CD4-positive, alpha-beta T cell treated with Interleukin-6 for 4 hours (primary cell): ENCODE results near the gene GLRX.
"Not testable (repeated sequence)": the region's sequence is repeated elsewhere in the genome, so short reads cannot be mapped to it uniquely, and the experiment has no call there.

Experiments
- DNase-seq: peaks from one replicate; pipeline ENCODE4 v3.0.0-alpha.2; 2020; ENCODE audit warnings: mixed read lengths

The GLRX gene

GRCh38 chr5:95851141-95851540 is 28.6 kb upstream of the GLRX start:
- DNase-seq, result not testable (repeated sequence)

- DNase-seq, result no peak
These were observed 27.9 kb upstream of the GLRX start for GRCh38 chr5:95850391-95850894.

GRCh38 chr5:95848701-95849100 is 26.2 kb upstream of the GLRX start:
- DNase-seq, result no peak

- DNase-seq, result no peak
These were observed 24.7 kb upstream of the GLRX start for GRCh38 chr5:95847261-95847592.

GRCh38 chr5:95846554-95847260 is 24.2 kb upstream of the GLRX start:
- peak; percentile 81 for DNase-seq

- no peak for DNase-seq
These were observed 22.9 kb upstream of the GLRX start for GRCh38 chr5:95845391-95845790.

- no peak for DNase-seq
These were observed 21.3 kb upstream of the GLRX start for GRCh38 chr5:95843733-95844223.

GRCh38 chr5:95842854-95843544 is 20.5 kb upstream of the GLRX start:
- DNase-seq, result peak; percentile 77

GRCh38 chr5:95841914-95842812 is 19.6 kb upstream of the GLRX start:
- no peak for DNase-seq

- no peak for DNase-seq
These were observed 18.6 kb upstream of the GLRX start for GRCh38 chr5:95840956-95841705.

GRCh38 chr5:95839658-95840057 is 17.1 kb upstream of the GLRX start:
- no peak for DNase-seq

GRCh38 chr5:95838556-95838955 is 16.0 kb upstream of the GLRX start:
- no peak for DNase-seq

- no peak for DNase-seq
These were observed 15.5 kb upstream of the GLRX start for GRCh38 chr5:95838001-95838520.

GRCh38 chr5:95837492-95837891 is 15.0 kb upstream of the GLRX start:
- no peak for DNase-seq

GRCh38 chr5:95836971-95837370 is 14.4 kb upstream of the GLRX start:
- DNase-seq, result not testable (repeated sequence)

- no peak for DNase-seq
These were observed 14.0 kb upstream of the GLRX start for GRCh38 chr5:95836544-95836943.

GRCh38 chr5:95835682-95836385 is 13.3 kb upstream of the GLRX start:
- DNase-seq, result peak; percentile 76

- DNase-seq, result no peak
These were observed 10.1 kb upstream of the GLRX start for GRCh38 chr5:95832664-95833063.

- no peak for DNase-seq
These were observed 7.7 kb upstream of the GLRX start for GRCh38 chr5:95830226-95830625.

- no peak for DNase-seq
These were observed 5.3 kb upstream of the GLRX start for GRCh38 chr5:95827892-95828246.
